NT2/D1 (cell line): Measurements from ENCODE around the gene ATP9A.
A peak's percentile ranks its signal among the peaks of the same experiment; 100 is the strongest.
"Not testable (repeated sequence)": the region's sequence is repeated elsewhere in the genome, so short reads cannot be mapped to it uniquely, and the experiment has no call there.

ENCODE experiments used
- DNase-seq: peaks from one replicate; pipeline ENCODE4 v3.0.0-alpha.2; 2011; ENCODE audit warnings: low read depth, low spot score
- H3K27me3 ChIP-seq: 2 replicates; pipeline ENCODE4 v1.6.0; 2011; ENCODE audit warnings: mild to moderate bottlenecking; ENCODE audit not compliant: insufficient read length, insufficient read depth
- H3K36me3 ChIP-seq: 2 replicates; pipeline ENCODE4 v1.6.1; 2011; ENCODE audit warnings: mild to moderate bottlenecking, low read length, mixed read lengths; ENCODE audit not compliant: insufficient read depth, insufficient read length
- H3K4me1 ChIP-seq: 2 replicates; pipeline ENCODE4 v1.5.1; 2011; ENCODE audit not compliant: insufficient read depth, insufficient read length
- H3K4me3 ChIP-seq: 2 replicates; pipeline ENCODE4 v1.5.1; 2011; ENCODE audit warnings: low read depth; ENCODE audit not compliant: insufficient read length
- H3K9ac ChIP-seq: 2 replicates; pipeline ENCODE4 v1.6.0; 2011; ENCODE audit warnings: low read depth; ENCODE audit not compliant: insufficient read length
- H3K9me3 ChIP-seq: 2 replicates; pipeline ENCODE4 v1.5.1; 2011; ENCODE audit warnings: mild to moderate bottlenecking, low read length; ENCODE audit not compliant: insufficient read depth
- SUZ12 ChIP-seq: IDR thresholded peaks from 2 replicates; pipeline ENCODE4 v1.6.1; 2011; ENCODE audit not compliant: insufficient read length, insufficient read depth; ENCODE audit errors: extremely low read depth
- YY1 ChIP-seq: IDR thresholded peaks from 2 replicates; pipeline ENCODE4 v1.6.1; 2011; ENCODE audit not compliant: insufficient read length, insufficient read depth
- ZNF274 ChIP-seq: IDR thresholded peaks from 2 replicates; pipeline ENCODE4 v1.6.1; 2011; ENCODE audit warnings: mild to moderate bottlenecking, low read depth, low read length

Gene ATP9A

GRCh38 chr20:51767867-51768758 is at the start of gene ATP9A:
Gene ATP9A (minus strand): TSS chr20:51768390. CDS start chr20:51768369, 21 bp downstream.
- peaks cover 25% of the 10 kb centered on the region for H3K27me3 ChIP-seq
- no peaks in the 10 kb centered on the region for H3K36me3 ChIP-seq
- H3K4me3 ChIP-seq = peak within 1 kb of the TSS; percentile 55
- DNase-seq = no peak
- no peaks in the 10 kb centered on the region for H3K9me3 ChIP-seq
- peak within 1 kb of the TSS; percentile 77 for H3K9ac ChIP-seq
- TF ChIP-seq ZNF274 (no peak), SUZ12 (no peak), YY1 (no peak)
- peaks cover 2% of the 10 kb centered on the region for H3K4me1 ChIP-seq

- H3K4me1 ChIP-seq, DNase-seq, H3K36me3 ChIP-seq, H3K9me3 ChIP-seq, H3K9ac ChIP-seq, H3K4me3 ChIP-seq, H3K27me3 ChIP-seq: not testable (repeated sequence)
These were observed 48.7 kb upstream of the ATP9A start for GRCh38 chr20:51816856-51817255.

- H3K9ac ChIP-seq = no peak overlapping the region
- no peak for TF ChIP-seq YY1
- no peak for TF ChIP-seq ZNF274
- no peak for TF ChIP-seq SUZ12
- DNase-seq = no peak
- H3K4me3 ChIP-seq = no peak overlapping the region
- H3K27me3 ChIP-seq = peaks cover 4% of the 10 kb centered on the region
- no peaks in the 10 kb centered on the region for H3K9me3 ChIP-seq
- H3K36me3 ChIP-seq = no peaks in the 10 kb centered on the region
- peaks cover 4% of the 10 kb centered on the region for H3K4me1 ChIP-seq
These were observed 47.3 kb upstream of the ATP9A start for GRCh38 chr20:51815383-51816076.

- H3K27me3 ChIP-seq = peaks cover 4% of the 10 kb centered on the region
- DNase-seq = no peak
- no peaks in the 10 kb centered on the region for H3K36me3 ChIP-seq
- peaks cover 4% of the 10 kb centered on the region for H3K4me1 ChIP-seq
- H3K9ac ChIP-seq = no peak overlapping the region
- H3K9me3 ChIP-seq = no peaks in the 10 kb centered on the region
- TF ChIP-seq ZNF274 (no peak), SUZ12 (no peak), YY1 (no peak)
- no peak overlapping the region for H3K4me3 ChIP-seq
These were observed 44.7 kb upstream of the ATP9A start for GRCh38 chr20:51812861-51813260.

- Histone ChIP-seq H3K4me1 (peaks cover 4% of the 10 kb centered on the region), H3K36me3 (no peaks in the 10 kb centered on the region), H3K9ac (no peak overlapping the region), H3K9me3 (no peaks in the 10 kb centered on the region), H3K27me3 (peaks cover 4% of the 10 kb centered on the region), H3K4me3 (no peak overlapping the region)
- no peak for DNase-seq
- no peak for TF ChIP-seq ZNF274
- no peak for TF ChIP-seq SUZ12
These were observed 43.4 kb upstream of the ATP9A start for GRCh38 chr20:51811514-51812128.

GRCh38 chr20:51811042-51811355 is 42.8 kb upstream of the ATP9A start:
- no peak for DNase-seq
- Histone ChIP-seq H3K9ac (no peak overlapping the region), H3K4me3 (no peak overlapping the region), H3K27me3 (peaks cover 4% of the 10 kb centered on the region), H3K4me1 (peaks cover 4% of the 10 kb centered on the region), H3K36me3 (no peaks in the 10 kb centered on the region), H3K9me3 (no peaks in the 10 kb centered on the region)
- TF ChIP-seq SUZ12 = no peak
- TF ChIP-seq ZNF274 = no peak
- TF ChIP-seq YY1 = no peak

- Histone ChIP-seq H3K4me3 (no peak overlapping the region), H3K9ac (no peak overlapping the region), H3K4me1 (peaks cover 4% of the 10 kb centered on the region), H3K36me3 (no peaks in the 10 kb centered on the region), H3K9me3 (no peaks in the 10 kb centered on the region), H3K27me3 (peaks cover under 1% of the 10 kb centered on the region)
- DNase-seq = no peak
- TF ChIP-seq SUZ12 (no peak), YY1 (no peak), ZNF274 (no peak)
These were observed 42.2 kb upstream of the ATP9A start for GRCh38 chr20:51810155-51811041.
